ENCODE results near the gene CYB561. TPM values are rescaled to one million over a fixed set of nuclear protein-coding genes. Genes with fewer than 3 reads are reported as not detected.

Gene CYB561
- total RNA-seq, 4 donors from 2014 or later: 41.7 to 74.6 (median 56.4) TPM

GRCh38 chr17:63420868-63421680 lies 25.0 kb downstream of the CYB561 start:
- no peak overlapping the region for H3K4me3 ChIP-seq (ENCODE audit: low read depth, poor library complexity, severe bottlenecking)
- TF ChIP-seq CTCF (IDR thresholded peaks at IDR 0.05) (no peak), POLR2A (IDR thresholded peaks at IDR 0.05) (no peak)
- no peak for DNase-seq (ENCODE audit: low spot score in 2 of 2)
- 93% methylated on average over 25 of the region's 25 CpGs for WGBS, 2 donors
- intact Hi-C loops (cut with DNase I; ENCODE audit: low total_unique reads): no loop called here

- intact Hi-C loops (cut with DNase I; ENCODE audit: low total_unique reads): no loop called here
- DNase-seq (ENCODE audit: low spot score in 2 of 2): no peak
- H3K4me3 ChIP-seq (ENCODE audit: low read depth, poor library complexity, severe bottlenecking): no peak overlapping the region
- no peak for TF ChIP-seq CTCF (IDR thresholded peaks at IDR 0.05)
- TF ChIP-seq POLR2A (IDR thresholded peaks at IDR 0.05): no peak
- 84 to 85% methylated on average over 23 of the region's 23 CpGs for WGBS, 2 donors
Observed at GRCh38 chr17:63419949-63420867, 25.9 kb downstream of the CYB561 start.

GRCh38 chr17:63419398-63419797 lies 26.7 kb downstream of the CYB561 start:
- WGBS, 2 donors: 77 to 80% methylated on average over 2 of the region's 2 CpGs
- intact Hi-C loops (cut with DNase I; ENCODE audit: low total_unique reads): no loop called here
- no peak for TF ChIP-seq CTCF (IDR thresholded peaks at IDR 0.05)
- TF ChIP-seq POLR2A (IDR thresholded peaks at IDR 0.05): no peak
- H3K4me3 ChIP-seq (ENCODE audit: low read depth, poor library complexity, severe bottlenecking): no peak overlapping the region
- DNase-seq (ENCODE audit: low spot score in 2 of 2): no peak

- intact Hi-C loops (cut with DNase I; ENCODE audit: low total_unique reads): no loop called here
- no peak for TF ChIP-seq CTCF (IDR thresholded peaks at IDR 0.05)
- TF ChIP-seq POLR2A (IDR thresholded peaks at IDR 0.05): no peak
- no peak overlapping the region for H3K4me3 ChIP-seq (ENCODE audit: low read depth, poor library complexity, severe bottlenecking)
- no peak for DNase-seq (ENCODE audit: low spot score in 2 of 2)
- WGBS, 2 donors: 81 to 85% methylated on average over 8 of the region's 8 CpGs
Observed at GRCh38 chr17:63418540-63418939, 27.6 kb downstream of the CYB561 start.

GRCh38 chr17:63414222-63414621 lies 31.9 kb downstream of the CYB561 start:
- TF ChIP-seq POLR2A (IDR thresholded peaks at IDR 0.05) (no peak), CTCF (IDR thresholded peaks at IDR 0.05) (no peak)
- DNase-seq (ENCODE audit: low spot score in 2 of 2): no peak
- no peak overlapping the region for H3K4me3 ChIP-seq (ENCODE audit: low read depth, poor library complexity, severe bottlenecking)
- 86 to 89% methylated on average over 4 of the region's 4 CpGs for WGBS, 2 donors
- intact Hi-C loops (cut with DNase I; ENCODE audit: low total_unique reads): no loop called here

Measured in lower leg skin (tissue), 4 donors.